HepG2 (cell line): ENCODE results near the gene RCBTB1. TPM values are rescaled to one million over a fixed set of nuclear protein-coding genes. Genes with fewer than 3 reads are reported as not detected.

Source experiments
- ATAC-seq: fragments of 200-7000 bp; cut with Tn5 transposase; 3 replicates; pipeline ENCODE4 v1.9.1; 2020; ENCODE audit warnings: mild to moderate bottlenecking, moderate library complexity
- BruUV-seq: library from RNA; stranded (reverse); fragments of 400-500 nt; replicated peaks from 2 replicates; lab custom pipeline; 2021; lab: Mats Ljungman, UMichigan
- CTCF ChIA-PET: fragments of 300-600 bp; formaldehyde crosslinking; extraction: SDS; loops from one replicate; lab custom pipeline; 2021; ENCODE audit warnings: low total read pairs, inconsistent platforms, low intra/inter-chr PET ratio; lab: Yijun Ruan, JAX
- POLR2A ChIA-PET: fragments of 350-600 bp; sonication (Branson Sonifier 250); formaldehyde crosslinking; loops from one replicate; lab custom pipeline; 2020; ENCODE audit warnings: antibody characterized with exemption, inconsistent platforms; lab: Yijun Ruan, JAX
- DNase-seq: peaks from one replicate; pipeline ENCODE4 v3.0.0-alpha.2; 2015; ENCODE audit warnings: low spot score
- FAIRE-seq: peaks from 3 replicates; lab custom pipeline; 2011; peaks lifted over from hg19 to GRCh38; lab: Jason Lieb, UNC
- H2AFZ ChIP-seq: one replicate; pipeline ENCODE4 v1.6.1; 2011; ENCODE audit warnings: low read length, inconsistent platforms
- H3K27ac ChIP-seq: fragments of 300-600 bp; 3 replicates; pipeline ENCODE4 v1.8.0; 2011; ENCODE audit warnings: mixed run types, mild to moderate bottlenecking, mixed read lengths, low read length, inconsistent platforms; ENCODE audit not compliant: insufficient read depth; ENCODE audit errors: extremely low read length
- H3K27me3 ChIP-seq, 2 experiments: fragments of 200-600 bp in 1 of 2; 2 replicates in 1 of 2; 3 replicates in 1 of 2; pipeline versions ENCODE4 v1.6.0 to v1.8.0; 2011; ENCODE audit warnings: low read length in 2 of 2, mild to moderate bottlenecking in 2 of 2, moderate library complexity in 2 of 2, inconsistent platforms in 1 of 2; ENCODE audit not compliant: insufficient read depth in 2 of 2, control insufficient read depth in 1 of 2
- H3K36me3 ChIP-seq, 2 experiments: fragments of 200-600 bp in 1 of 2; replicated peaks in 1 of 2; 2 replicates in 1 of 2; 3 replicates in 1 of 2; pipeline versions ENCODE4 v1.5.1 to v1.8.0; 2011; ENCODE audit warnings: low read length in 2 of 2, inconsistent platforms in 1 of 2; ENCODE audit not compliant: insufficient read depth in 2 of 2, control insufficient read depth in 1 of 2
- H3K4me1 ChIP-seq: 2 replicates; pipeline ENCODE4 v1.5.1; 2012; ENCODE audit warnings: low read length, inconsistent platforms; ENCODE audit not compliant: insufficient read depth
- H3K4me2 ChIP-seq: 2 replicates; pipeline ENCODE4 v1.6.0; 2011; ENCODE audit warnings: low read depth, low read length, inconsistent platforms
- H3K4me3 ChIP-seq, 3 experiments: fragments of 200-600 bp in 1 of 3; sonication (generic), shearing (Covaris generic) in 1 of 3; replicated peaks in 1 of 3; 2 replicates each; pipeline ENCODE4 v1.5.1; 2011 to 2016; ENCODE audit warnings: low read length in 3 of 3, inconsistent platforms in 2 of 3, low read depth in 2 of 3, mild to moderate bottlenecking in 2 of 3, control low read depth in 1 of 3, mixed read lengths in 1 of 3; ENCODE audit not compliant: insufficient read depth in 1 of 3
- H3K79me2 ChIP-seq: one replicate; pipeline ENCODE4 v1.6.1; 2011; ENCODE audit warnings: low read length, inconsistent platforms; ENCODE audit not compliant: insufficient read depth
- H3K9ac ChIP-seq: 2 replicates; pipeline ENCODE4 v1.6.0; 2011; ENCODE audit warnings: mild to moderate bottlenecking, low read depth, low read length, inconsistent platforms; ENCODE audit not compliant: insufficient read depth
- H3K9me3 ChIP-seq: 2 replicates; pipeline ENCODE4 v1.5.1; 2012; ENCODE audit warnings: mild to moderate bottlenecking, low read length
- H4K20me1 ChIP-seq: 2 replicates; pipeline ENCODE4 v1.6.0; 2011; ENCODE audit warnings: inconsistent platforms, mild to moderate bottlenecking, low read length, moderate library complexity; ENCODE audit not compliant: insufficient read depth
- ATF5 ChIP-seq: sonication (generic); formaldehyde crosslinking; IDR thresholded peaks from 2 replicates; pipeline ENCODE4 v1.4.0; 2020; ENCODE audit warnings: mild to moderate bottlenecking, low read depth, missing genetic modification reagents
- E2F1 ChIP-seq: sonication (generic); formaldehyde crosslinking; IDR thresholded peaks from 2 replicates; pipeline ENCODE4 v1.5.0; 2020; ENCODE audit warnings: missing genetic modification reagents
- GPN1 ChIP-seq: sonication (generic); formaldehyde crosslinking; IDR thresholded peaks from 2 replicates; pipeline ENCODE4 v1.5.1; 2020; ENCODE audit warnings: missing genetic modification reagents, borderline replicate concordance
- RFXAP ChIP-seq: sonication (generic); formaldehyde crosslinking; IDR thresholded peaks from 2 replicates; pipeline ENCODE4 v1.4.0; 2020; ENCODE audit warnings: missing genetic modification reagents, borderline replicate concordance
- SALL2 ChIP-seq: sonication (generic); formaldehyde crosslinking; IDR thresholded peaks from 2 replicates; pipeline ENCODE4 v1.8.1; 2023; ENCODE audit warnings: mild to moderate bottlenecking, missing genetic modification reagents, inconsistent platforms
- ZNF138 ChIP-seq: sonication (generic); formaldehyde crosslinking; IDR thresholded peaks from 2 replicates; pipeline ENCODE4 v1.5.0; 2020; ENCODE audit warnings: mild to moderate bottlenecking, low read depth, missing genetic modification reagents
- ZNF234 ChIP-seq: sonication (generic); formaldehyde crosslinking; conservative IDR thresholded peaks from 2 replicates; pipeline ENCODE4 v1.5.1; 2020; ENCODE audit warnings: mild to moderate bottlenecking, missing genetic modification reagents
- ZNF251 ChIP-seq: sonication (generic); formaldehyde crosslinking; IDR thresholded peaks from 2 replicates; pipeline ENCODE4 v1.9.0; 2021; ENCODE audit warnings: mild to moderate bottlenecking, missing genetic modification reagents
- ZNF430 ChIP-seq: sonication (generic); formaldehyde crosslinking; IDR thresholded peaks from 2 replicates; pipeline ENCODE4 v1.9.0; 2021; ENCODE audit warnings: mild to moderate bottlenecking, missing genetic modification reagents
- ZNF616 ChIP-seq: sonication (generic); formaldehyde crosslinking; IDR thresholded peaks from 2 replicates; pipeline ENCODE4 v1.5.0; 2020; ENCODE audit warnings: low read depth, mild to moderate bottlenecking, missing genetic modification reagents
- WGBS: methylation state at CpG from one replicate; pipeline ENCODE4 v1.1.6; 2017; ENCODE audit warnings: low lambda C conversion rate; 5-methylcytosine and 5-hydroxymethylcytosine counted together
- in situ Hi-C: cut with HindIII; loops from 2 replicates; pipeline ENCODE4 v1.10.0; 2017; ENCODE audit warnings: low pct_unique_long_range_greater_than_20kb; ENCODE audit not compliant: extremely low pct_ligation_motif_present
- intact Hi-C: fragments of 100-400 bp; cut with micrococcal nuclease; formaldehyde crosslinking; loops from one replicate; pipeline ENCODE4 v1.10.0; 2022; ENCODE audit not compliant: unreplicated experiment
- polyA plus RNA-seq, 8 experiments: library from polyadenylated mRNA; depleted of rRNA in 3 of 8; stranded (reverse) in 7 of 8; unstranded in 1 of 8; fragments of >200 nt; fragmentation: Illumina TruSeq in 4 of 8; extraction: Trizol in 4 of 8; gene quantifications; 2 replicates each; pipeline versions ENCODE4 v1.2.1 to v1.2.3, GENCODE V29; 2011 to 2016; ENCODE audit warnings: low read depth in 4 of 8, missing spikeins in 1 of 8, mixed read lengths in 1 of 8; ENCODE audit not compliant: insufficient read depth in 1 of 8
- total RNA-seq, 5 experiments: library from RNA; depleted of rRNA; stranded (reverse); fragments of >200 nt; fragmentation: Illumina TruSeq; extraction: Trizol; gene quantifications; 2 replicates each; pipeline ENCODE4 v1.2.3, GENCODE V29; 2016; ENCODE audit warnings: low read depth in 1 of 5

The RCBTB1 gene
- total and polyA plus RNA-seq, 2 of the 13 experiments (the other 11 are each of a cell fraction or from before 2014, with no cell fraction given), result 13.4 to 21.6 TPM

- TF ChIP-seq ZNF234 (CRISPR knock-in tag) (no peak), ZNF251 (CRISPR knock-in tag) (no peak), ZNF138 (CRISPR knock-in tag) (no peak)
Measured at GRCh38 chr13:49580980-49581680, 4.2 kb downstream of the RCBTB1 start (continued).

- in situ Hi-C loops, result no loop called here
- DNase-seq, result no peak
- no peak overlapping the region for H3K9ac ChIP-seq
- POLR2A ChIA-PET, result no interaction called here
- H3K9me3 ChIP-seq, result no peaks in the 10 kb centered on the region
- H3K79me2 ChIP-seq, result peaks cover 12% of the 10 kb centered on the region
- no peak for FAIRE-seq
- CTCF ChIA-PET, result no interaction called here
- 94% methylated on average over 3 of the region's 3 CpGs for WGBS
- H4K20me1 ChIP-seq, result no peaks in the 10 kb centered on the region
- H3K4me2 ChIP-seq, result no peak overlapping the region
- no peaks in the 10 kb centered on the region for H3K27me3 ChIP-seq
- peaks cover 20% of the 10 kb centered on the region for H3K4me1 ChIP-seq
- peaks cover 0 to 22% of the 10 kb centered on the region in 2 experiments; a peak in 3 of 5 replicates for H3K36me3 ChIP-seq
- no peak for TF ChIP-seq SALL2 (CRISPR knock-in tag)
- TF ChIP-seq ZNF616, result no peak
- TF ChIP-seq ATF5 (CRISPR knock-in tag), result no peak
- TF ChIP-seq E2F1 (CRISPR knock-in tag), result no peak
- no peak for TF ChIP-seq GPN1
- TF ChIP-seq ZNF430 (CRISPR knock-in tag), result no peak
- TF ChIP-seq RFXAP (CRISPR knock-in tag), result no peak
- TF ChIP-seq, all 625 proteins: peak for 0
- intact Hi-C loops, result no loop called here
- no peak overlapping the region for H3K4me3 ChIP-seq
- H2AFZ ChIP-seq, result no peak overlapping the region
- ATAC-seq, result no peak
- BruUV-seq, result no TSS peak
- H3K27ac ChIP-seq, result no peak overlapping the region
Measured at GRCh38 chr13:49579501-49579900, 5.9 kb downstream of the RCBTB1 start.
